H1 (cell line): ENCODE results near the gene UCHL5. TPM values are rescaled to one million over a fixed set of nuclear protein-coding genes. Genes with fewer than 3 reads are reported as not detected.

ENCODE experiments used
- CEBPB ChIP-seq: IDR thresholded peaks from 2 replicates; pipeline ENCODE4 v1.6.1; 2012; ENCODE audit warnings: low read depth, low read length
- SAP30 ChIP-seq: fragments of 300-600 bp; sonication (generic); IDR thresholded peaks from 2 replicates; pipeline ENCODE4 v1.7.1; 2012; ENCODE audit warnings: low read length, moderate library complexity, mild to moderate bottlenecking, inconsistent platforms; ENCODE audit not compliant: insufficient read depth, insufficient replicate concordance
- SIN3A ChIP-seq, 2 experiments: IDR thresholded peaks in 1 of 2; conservative IDR thresholded peaks in 1 of 2; 2 replicates each; pipeline ENCODE4 v1.6.1; 2011 to 2012; ENCODE audit warnings: low read length in 2 of 2, improper control_type of control experiment in 1 of 2, low read depth in 1 of 2, mild to moderate bottlenecking in 1 of 2
- polyA plus RNA-seq, 7 experiments: library from polyadenylated mRNA; depleted of rRNA in 3 of 7; stranded (reverse) in 5 of 7; unstranded in 2 of 7; fragments of >200 nt in 5 of 7; fragments of 200-250 nt in 2 of 7; gene quantifications; 1 replicate in 5 of 7; 2 replicates in 1 of 7; 4 replicates in 1 of 7; pipeline versions ENCODE4 v1.2.1 to v1.2.3, GENCODE V29; 2011 to 2013; ENCODE audit warnings: missing spikeins in 2 of 7, mixed read lengths in 2 of 7
- total RNA-seq: library from RNA; stranded (reverse); fragmentation: NEBNext Ultra II Directional; extraction: Animal tissue kit (Norgen Biotek cat#: 25700); gene quantifications from 2 replicates; pipeline ENCODE4 v1.2.1, GENCODE V29; 2021
- TF ChIP-seq, protein P1 (sequence below), 3 experiments: IDR thresholded peaks; 1 replicate in 2 of 3; 2 replicates in 1 of 3; pipeline versions ENCODE4 v1.5.1 to v1.6.1; 2011; ENCODE audit warnings: low read length in 3 of 3, mild to moderate bottlenecking in 3 of 3, inconsistent platforms in 2 of 3, low read depth in 1 of 3, moderate library complexity in 1 of 3; ENCODE audit not compliant: insufficient read depth in 1 of 3; ENCODE audit errors: control extremely low read depth in 1 of 3

The UCHL5 gene
- total and polyA plus RNA-seq, 2 of the 8 experiments (the other 6 are each of a cell fraction or from before 2014, with no cell fraction given): 12.0 to 40.0 TPM

DNA sequence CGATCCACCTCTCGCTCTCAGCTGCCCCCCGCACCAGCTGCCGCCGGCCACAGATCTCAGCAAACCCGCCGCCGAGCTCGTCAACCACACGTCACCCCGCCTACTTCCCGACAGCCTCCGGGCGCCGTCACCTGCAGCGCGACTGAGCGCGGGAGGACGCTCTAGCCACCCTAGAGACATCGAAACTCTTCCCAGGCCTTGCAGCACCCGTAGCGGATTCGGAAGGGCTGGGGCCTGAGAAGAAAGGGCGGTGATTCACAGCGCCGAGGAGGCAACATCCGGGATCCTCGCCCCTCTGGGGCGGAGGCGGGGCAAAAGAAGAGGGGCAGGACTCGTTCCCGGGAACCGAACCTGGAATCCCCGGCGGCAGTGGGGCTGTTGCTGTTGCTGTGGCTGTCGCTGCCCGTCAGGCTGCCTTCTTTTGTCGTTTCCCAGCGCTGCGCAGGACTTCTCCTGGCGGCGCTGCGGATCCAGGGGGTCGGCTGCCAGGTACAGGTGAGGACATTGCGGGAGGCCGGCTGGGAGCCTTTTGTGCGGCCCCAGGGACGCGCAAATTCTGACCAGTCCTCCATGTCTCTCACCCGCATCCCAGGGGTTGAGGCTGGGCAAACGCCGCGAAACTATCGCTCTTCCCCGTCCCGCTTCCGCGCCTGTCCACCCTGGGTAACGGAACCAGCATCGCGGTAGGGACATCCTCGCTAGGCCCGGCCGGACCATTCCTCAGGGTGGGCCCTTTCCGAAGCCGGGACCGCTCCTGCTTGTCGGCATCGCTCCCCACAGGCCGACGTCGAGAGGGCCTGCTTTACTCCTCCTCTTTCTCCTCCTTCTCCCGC, at the start of gene UCHL5, which contains the start of gene RO60 (continued):
- TF ChIP-seq SAP30: no peak
- TF ChIP-seq SIN3A (conservative IDR thresholded peaks at IDR 0.05 in 1 of 2, IDR thresholded peaks at IDR 0.05 in 1 of 2; ENCODE audit: low read depth in 1 of 2, low read length in 2 of 2): peak in 1 of 2 experiments; percentile 74; a peak in 2 of 4 replicates
- TF ChIP-seq, protein P1, sequence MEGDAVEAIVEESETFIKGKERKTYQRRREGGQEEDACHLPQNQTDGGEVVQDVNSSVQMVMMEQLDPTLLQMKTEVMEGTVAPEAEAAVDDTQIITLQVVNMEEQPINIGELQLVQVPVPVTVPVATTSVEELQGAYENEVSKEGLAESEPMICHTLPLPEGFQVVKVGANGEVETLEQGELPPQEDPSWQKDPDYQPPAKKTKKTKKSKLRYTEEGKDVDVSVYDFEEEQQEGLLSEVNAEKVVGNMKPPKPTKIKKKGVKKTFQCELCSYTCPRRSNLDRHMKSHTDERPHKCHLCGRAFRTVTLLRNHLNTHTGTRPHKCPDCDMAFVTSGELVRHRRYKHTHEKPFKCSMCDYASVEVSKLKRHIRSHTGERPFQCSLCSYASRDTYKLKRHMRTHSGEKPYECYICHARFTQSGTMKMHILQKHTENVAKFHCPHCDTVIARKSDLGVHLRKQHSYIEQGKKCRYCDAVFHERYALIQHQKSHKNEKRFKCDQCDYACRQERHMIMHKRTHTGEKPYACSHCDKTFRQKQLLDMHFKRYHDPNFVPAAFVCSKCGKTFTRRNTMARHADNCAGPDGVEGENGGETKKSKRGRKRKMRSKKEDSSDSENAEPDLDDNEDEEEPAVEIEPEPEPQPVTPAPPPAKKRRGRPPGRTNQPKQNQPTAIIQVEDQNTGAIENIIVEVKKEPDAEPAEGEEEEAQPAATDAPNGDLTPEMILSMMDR (IDR thresholded peaks at IDR 0.05; ENCODE audit: control extremely low read depth in 1 of 3, insufficient read depth in 1 of 3, low read depth in 1 of 3, low read length in 3 of 3): no peak
- no peak for TF ChIP-seq CEBPB
